ENCODE measurements around the gene OR1L4. TPM values are rescaled to one million over a fixed set of nuclear protein-coding genes. Genes with fewer than 3 reads are reported as not detected.

OR1L4 gene, protein sequence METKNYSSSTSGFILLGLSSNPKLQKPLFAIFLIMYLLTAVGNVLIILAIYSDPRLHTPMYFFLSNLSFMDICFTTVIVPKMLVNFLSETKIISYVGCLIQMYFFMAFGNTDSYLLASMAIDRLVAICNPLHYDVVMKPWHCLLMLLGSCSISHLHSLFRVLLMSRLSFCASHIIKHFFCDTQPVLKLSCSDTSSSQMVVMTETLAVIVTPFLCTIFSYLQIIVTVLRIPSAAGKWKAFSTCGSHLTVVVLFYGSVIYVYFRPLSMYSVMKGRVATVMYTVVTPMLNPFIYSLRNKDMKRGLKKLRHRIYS
- not detected for total RNA-seq
- 0.05 TPM for polyA plus RNA-seq
- long read RNA-seq, donor 1, result 0 reads
- long read RNA-seq, donor 2, result 0 reads
- long read RNA-seq, donor 3, result 0 reads
- long read RNA-seq, donor 4, result 0 reads
- long read RNA-seq, donor 5, result 0 reads
- long read RNA-seq, donor 6, result 0 reads
- long read RNA-seq, donor 7, result 0 reads
- long read RNA-seq, donor 8, result 0 reads
- long read RNA-seq, donor 9, result 0 reads
- long read RNA-seq, donor 10, result 0 reads

DNA sequence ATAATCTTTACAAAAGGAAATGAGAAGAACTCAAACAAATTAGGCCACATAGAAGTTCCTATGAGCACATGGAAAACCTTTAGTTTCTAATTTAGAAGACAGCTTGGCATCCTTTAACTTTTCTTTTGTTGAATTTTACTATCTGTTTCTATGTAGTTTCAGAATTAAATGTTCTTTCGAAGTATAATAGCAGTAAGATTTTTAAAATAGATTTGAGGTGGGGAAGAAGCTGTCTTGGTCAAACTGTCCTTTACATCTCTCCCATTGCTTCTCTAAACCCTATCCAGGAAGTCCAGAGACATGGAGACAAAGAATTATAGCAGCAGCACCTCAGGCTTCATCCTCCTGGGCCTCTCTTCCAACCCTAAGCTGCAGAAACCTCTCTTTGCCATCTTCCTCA lies at the start of gene OR1L4:
OR1L4 (plus strand) TSS at position 301 of the 400 bp plus-strand sequence; CDS start at position 301, 0 bp downstream.
- no peaks in the 10 kb centered on the region for H3K4me1 ChIP-seq (ENCODE audit: control insufficient read depth in 2 of 2, insufficient read depth in 2 of 2, low read length in 2 of 2)
- no peaks in the 10 kb centered on the region for H3K27me3 ChIP-seq (ENCODE audit: control insufficient read depth in 2 of 2, insufficient read depth in 1 of 2, low read length in 1 of 2)
- H3K4me3 ChIP-seq (ENCODE audit: low read length in 2 of 2), result no peak within 1 kb of the TSS
- no peaks in the 10 kb centered on the region for H3K36me3 ChIP-seq (ENCODE audit: control insufficient read depth in 2 of 2, insufficient read depth in 2 of 2, low read length in 1 of 2)
- 98% methylated on average over 1 of the region's 1 CpG for WGBS
- H3K9me3 ChIP-seq (ENCODE audit: control insufficient read depth in 2 of 2, insufficient read depth in 1 of 2, low read length in 1 of 2), result no peaks in the 10 kb centered on the region
- no peak within 1 kb of the TSS for H3K27ac ChIP-seq (ENCODE audit: low read depth in 1 of 2, low read length in 1 of 2)
- DNase-seq (ENCODE audit: low read depth in 6 of 9, low spot score in 9 of 9), result no peak

DNA sequence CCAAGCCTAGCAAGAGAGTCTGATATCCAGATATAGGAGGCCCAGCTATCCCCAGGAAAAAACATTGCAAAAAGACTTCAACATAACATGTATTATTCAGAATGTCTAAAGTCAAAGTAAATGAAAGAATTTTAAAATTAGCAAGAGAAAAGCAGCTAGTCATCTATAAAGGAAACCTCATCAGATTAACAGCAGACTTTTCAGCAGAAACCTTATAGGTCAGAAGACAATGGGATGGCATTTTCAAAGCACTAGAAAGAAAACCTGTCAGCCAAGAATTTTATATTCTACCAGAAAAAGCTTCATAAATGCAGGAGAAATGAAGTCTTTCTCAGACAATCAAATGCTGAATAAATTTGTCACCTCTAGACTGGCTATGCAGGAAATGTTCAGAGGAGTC lies 38.9 kb upstream of the OR1L4 start:
- Histone ChIP-seq H3K4me1 (ENCODE audit: control insufficient read depth in 2 of 2, insufficient read depth in 2 of 2, low read length in 2 of 2) (no peaks in the 10 kb centered on the region), H3K4me3 (ENCODE audit: low read length in 2 of 2) (no peak overlapping the region), H3K36me3 (ENCODE audit: control insufficient read depth in 2 of 2, insufficient read depth in 2 of 2, low read length in 1 of 2) (no peaks in the 10 kb centered on the region), H3K27ac (ENCODE audit: low read depth in 1 of 2, low read length in 1 of 2) (no peak overlapping the region), H3K9me3 (ENCODE audit: control insufficient read depth in 2 of 2, insufficient read depth in 1 of 2, low read length in 1 of 2) (no peaks in the 10 kb centered on the region), H3K27me3 (ENCODE audit: control insufficient read depth in 2 of 2, insufficient read depth in 1 of 2, low read length in 1 of 2) (no peaks in the 10 kb centered on the region)
- no peak for DNase-seq (ENCODE audit: low read depth in 6 of 9, low spot score in 9 of 9)

DNA sequence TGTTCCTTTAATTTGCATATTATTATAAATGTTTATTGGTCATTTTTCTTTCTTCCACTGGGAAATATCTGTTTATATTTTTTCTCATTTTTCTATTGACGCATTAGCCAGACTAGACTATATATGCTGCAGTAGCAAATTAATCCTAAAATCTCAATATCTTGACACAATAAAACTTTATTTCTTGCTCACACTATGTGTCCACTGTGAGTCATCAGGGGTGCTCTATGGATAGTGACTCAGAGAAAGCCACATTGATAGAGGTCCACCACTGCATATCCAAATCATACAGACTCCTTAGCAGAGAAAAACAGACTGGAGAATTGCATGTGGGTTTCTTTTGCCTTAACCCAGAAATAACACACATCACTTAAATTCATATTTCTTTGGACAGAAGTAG lies 28.1 kb upstream of the OR1L4 start:
- Histone ChIP-seq H3K4me3 (ENCODE audit: low read length in 2 of 2) (no peak overlapping the region), H3K4me1 (ENCODE audit: control insufficient read depth in 2 of 2, insufficient read depth in 2 of 2, low read length in 2 of 2) (no peaks in the 10 kb centered on the region), H3K9me3 (ENCODE audit: control insufficient read depth in 2 of 2, insufficient read depth in 1 of 2, low read length in 1 of 2) (no peaks in the 10 kb centered on the region), H3K27ac (ENCODE audit: low read depth in 1 of 2, low read length in 1 of 2) (no peak overlapping the region), H3K27me3 (ENCODE audit: control insufficient read depth in 2 of 2, insufficient read depth in 1 of 2, low read length in 1 of 2) (no peaks in the 10 kb centered on the region), H3K36me3 (ENCODE audit: control insufficient read depth in 2 of 2, insufficient read depth in 2 of 2, low read length in 1 of 2) (no peaks in the 10 kb centered on the region)
- no peak for DNase-seq (ENCODE audit: low read depth in 6 of 9, low spot score in 9 of 9)
- WGBS, result 100% methylated on average over 1 of the region's 1 CpG

DNA sequence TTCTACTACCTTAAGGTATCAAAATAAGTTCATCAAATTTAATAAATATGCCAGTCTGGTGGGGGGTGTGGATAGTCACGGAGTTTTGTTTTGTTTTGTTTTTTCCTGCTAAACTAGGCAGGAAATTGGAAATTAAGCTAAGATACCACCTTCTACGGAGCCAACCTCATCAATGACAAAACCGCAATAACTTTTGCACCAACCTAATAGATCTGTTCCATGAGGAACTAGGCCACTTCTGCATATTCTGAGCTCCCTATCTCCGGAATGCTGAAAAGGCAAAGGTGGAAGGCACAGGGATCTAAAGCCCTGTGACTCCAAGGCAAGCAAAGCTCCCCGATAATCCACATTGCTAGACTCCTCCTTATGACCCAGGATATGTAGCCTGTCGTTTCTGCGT lies 5.8 kb upstream of the OR1L4 start:
- Histone ChIP-seq H3K36me3 (ENCODE audit: control insufficient read depth in 2 of 2, insufficient read depth in 2 of 2, low read length in 1 of 2) (no peaks in the 10 kb centered on the region), H3K4me1 (ENCODE audit: control insufficient read depth in 2 of 2, insufficient read depth in 2 of 2, low read length in 2 of 2) (no peaks in the 10 kb centered on the region), H3K27me3 (ENCODE audit: control insufficient read depth in 2 of 2, insufficient read depth in 1 of 2, low read length in 1 of 2) (no peaks in the 10 kb centered on the region), H3K4me3 (ENCODE audit: low read length in 2 of 2) (no peak overlapping the region), H3K9me3 (ENCODE audit: control insufficient read depth in 2 of 2, insufficient read depth in 1 of 2, low read length in 1 of 2) (no peaks in the 10 kb centered on the region), H3K27ac (ENCODE audit: low read depth in 1 of 2, low read length in 1 of 2) (no peak overlapping the region)
- DNase-seq (ENCODE audit: low read depth in 6 of 9, low spot score in 9 of 9), result no peak
- WGBS, result 94% methylated on average over 7 of the region's 7 CpGs

DNA sequence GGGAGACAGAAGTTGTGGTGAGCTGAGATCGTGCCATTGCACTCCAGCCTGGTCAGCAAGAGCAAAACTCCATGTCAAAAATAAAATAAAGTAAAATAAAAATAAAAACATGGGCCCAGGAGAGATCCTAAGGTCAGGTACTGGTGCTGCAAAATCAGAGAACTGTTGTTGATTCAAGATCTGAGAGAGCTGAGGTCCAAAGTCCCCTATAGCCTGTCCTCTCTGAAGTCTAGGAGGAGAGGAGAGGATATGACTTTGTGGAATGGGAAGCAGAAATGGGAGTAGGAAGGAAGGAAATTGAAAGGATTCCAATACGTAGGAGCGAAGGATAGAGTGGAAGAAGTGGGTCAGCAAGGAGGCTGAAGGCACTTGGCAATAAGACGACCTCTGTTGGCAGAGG lies 4.6 kb upstream of the OR1L4 start:
- Histone ChIP-seq H3K9me3 (ENCODE audit: control insufficient read depth in 2 of 2, insufficient read depth in 1 of 2, low read length in 1 of 2) (no peaks in the 10 kb centered on the region), H3K36me3 (ENCODE audit: control insufficient read depth in 2 of 2, insufficient read depth in 2 of 2, low read length in 1 of 2) (no peaks in the 10 kb centered on the region)
- WGBS, result 84% methylated on average over 4 of the region's 4 CpGs

DNA sequence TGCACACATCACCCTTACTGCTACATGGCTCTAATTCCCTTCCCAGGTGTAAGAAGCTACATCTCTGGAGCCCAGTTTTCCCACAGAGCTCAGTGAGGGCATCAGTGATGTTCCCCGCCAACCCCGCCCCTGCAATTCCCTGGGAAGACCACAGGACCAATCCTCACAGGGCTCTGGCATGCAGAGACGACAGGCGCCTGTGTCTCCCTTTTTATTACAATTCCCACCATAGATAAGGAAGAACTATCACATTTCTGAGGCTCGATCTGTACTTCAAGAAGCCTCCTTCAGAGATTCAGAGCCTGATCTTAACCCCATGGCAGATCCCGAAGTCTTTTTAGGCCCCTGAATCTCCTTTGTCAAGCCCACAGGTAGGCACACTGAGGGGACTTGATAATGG lies 18.2 kb downstream of the OR1L4 start, which contains the start of gene OR1L6:
OR1L6 (plus strand) TSS at position 301 of the 400 bp plus-strand sequence. CDS start 7,545 bp downstream, outside the sequence.
- DNase-seq (ENCODE audit: low read depth in 6 of 9, low spot score in 9 of 9), result no peak
- no peaks in the 10 kb centered on the region for H3K9me3 ChIP-seq (ENCODE audit: control insufficient read depth in 2 of 2, insufficient read depth in 1 of 2, low read length in 1 of 2)
- no peaks in the 10 kb centered on the region for H3K4me1 ChIP-seq (ENCODE audit: control insufficient read depth in 2 of 2, insufficient read depth in 2 of 2, low read length in 2 of 2)
- no peak within 1 kb of the TSS for H3K27ac ChIP-seq (ENCODE audit: low read depth in 1 of 2, low read length in 1 of 2)
- H3K36me3 ChIP-seq (ENCODE audit: control insufficient read depth in 2 of 2, insufficient read depth in 2 of 2, low read length in 1 of 2), result no peaks in the 10 kb centered on the region
- H3K27me3 ChIP-seq (ENCODE audit: control insufficient read depth in 2 of 2, insufficient read depth in 1 of 2, low read length in 1 of 2), result no peaks in the 10 kb centered on the region
- 89% methylated on average over 6 of the region's 6 CpGs for WGBS
- H3K4me3 ChIP-seq (ENCODE audit: low read length in 2 of 2), result no peak within 1 kb of the TSS

More for the DNA sequence above, 4.6 kb upstream of the OR1L4 start:
- no peak overlapping the region for H3K4me3 ChIP-seq (ENCODE audit: low read length in 2 of 2)
- no peaks in the 10 kb centered on the region for H3K27me3 ChIP-seq (ENCODE audit: control insufficient read depth in 2 of 2, insufficient read depth in 1 of 2, low read length in 1 of 2)
- no peaks in the 10 kb centered on the region for H3K4me1 ChIP-seq (ENCODE audit: control insufficient read depth in 2 of 2, insufficient read depth in 2 of 2, low read length in 2 of 2)
- DNase-seq (ENCODE audit: low read depth in 6 of 9, low spot score in 9 of 9), result no peak
- no peak overlapping the region for H3K27ac ChIP-seq (ENCODE audit: low read depth in 1 of 2, low read length in 1 of 2)

DNA sequence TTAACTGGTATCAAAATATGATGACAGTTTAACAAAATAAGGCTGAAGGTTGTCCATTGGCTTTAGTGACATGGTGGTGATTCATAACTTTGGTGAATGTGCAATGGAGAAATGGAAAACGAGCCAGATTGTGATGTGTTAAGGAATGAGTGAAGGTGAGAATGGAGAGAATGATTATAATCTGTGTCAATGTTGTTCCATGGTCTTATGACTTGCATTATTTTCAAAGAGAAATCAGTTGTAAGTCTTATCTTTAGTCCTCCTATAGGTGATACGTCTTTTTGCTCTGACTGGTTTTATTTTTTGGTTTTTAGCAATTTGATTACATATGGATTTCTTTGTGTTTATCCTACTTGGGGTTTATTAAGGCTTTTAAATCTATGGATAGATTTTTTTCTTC lies 31.0 kb downstream of the OR1L4 start:
- Histone ChIP-seq H3K27ac (ENCODE audit: low read depth in 1 of 2, low read length in 1 of 2) (no peak overlapping the region), H3K9me3 (ENCODE audit: control insufficient read depth in 2 of 2, insufficient read depth in 1 of 2, low read length in 1 of 2) (no peaks in the 10 kb centered on the region), H3K27me3 (ENCODE audit: control insufficient read depth in 2 of 2, insufficient read depth in 1 of 2, low read length in 1 of 2) (no peaks in the 10 kb centered on the region), H3K4me1 (ENCODE audit: control insufficient read depth in 2 of 2, insufficient read depth in 2 of 2, low read length in 2 of 2) (no peaks in the 10 kb centered on the region), H3K36me3 (ENCODE audit: control insufficient read depth in 2 of 2, insufficient read depth in 2 of 2, low read length in 1 of 2) (no peaks in the 10 kb centered on the region), H3K4me3 (ENCODE audit: low read length in 2 of 2) (no peak overlapping the region)
- 47% methylated on average over 2 of the region's 2 CpGs for WGBS
- no peak for DNase-seq (ENCODE audit: low read depth in 6 of 9, low spot score in 9 of 9)

DNA sequence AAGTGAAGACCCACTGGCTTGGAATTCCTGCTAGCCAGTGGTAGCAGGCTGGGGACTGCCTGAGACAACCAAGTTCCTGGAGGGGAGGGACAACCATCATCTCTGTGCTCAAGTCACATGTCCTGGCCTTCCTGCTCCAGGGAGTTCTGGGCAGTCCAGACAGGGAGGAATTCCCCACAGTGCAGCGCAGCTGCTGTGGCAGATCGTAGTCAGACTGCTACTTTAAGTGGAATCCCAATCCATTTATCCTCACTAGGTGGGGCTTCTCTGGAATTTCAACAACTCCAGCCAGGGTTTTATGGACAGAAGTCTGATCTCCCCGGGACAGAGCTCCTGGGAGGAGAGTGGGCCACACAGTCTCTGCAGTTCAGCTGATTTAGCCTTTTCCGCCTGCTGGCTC lies 44.0 kb downstream of the OR1L4 start:
- H3K4me1 ChIP-seq (ENCODE audit: control insufficient read depth in 2 of 2, insufficient read depth in 2 of 2, low read length in 2 of 2), result no peaks in the 10 kb centered on the region
- H3K27me3 ChIP-seq (ENCODE audit: control insufficient read depth in 2 of 2, insufficient read depth in 1 of 2, low read length in 1 of 2), result no peaks in the 10 kb centered on the region
- no peak for DNase-seq (ENCODE audit: low read depth in 6 of 9, low spot score in 9 of 9)
- no peak overlapping the region for H3K27ac ChIP-seq (ENCODE audit: low read depth in 1 of 2, low read length in 1 of 2)
- no peaks in the 10 kb centered on the region for H3K9me3 ChIP-seq (ENCODE audit: control insufficient read depth in 2 of 2, insufficient read depth in 1 of 2, low read length in 1 of 2)
- WGBS, result 90% methylated on average over 4 of the region's 4 CpGs
- no peaks in the 10 kb centered on the region for H3K36me3 ChIP-seq (ENCODE audit: control insufficient read depth in 2 of 2, insufficient read depth in 2 of 2, low read length in 1 of 2)
- no peak overlapping the region for H3K4me3 ChIP-seq (ENCODE audit: low read length in 2 of 2)

All from thymus (tissue), 14 donors.